Epithelial cell of prostate (primary cell): Measurements from ENCODE around the gene SLC6A7.
"Not testable (repeated sequence)": the region's sequence is repeated elsewhere in the genome, so short reads cannot be mapped to it uniquely, and the experiment has no call there.

Experiments used
- DNase-seq: peaks from one replicate; pipeline ENCODE4 v3.0.0-alpha.2; 2011; ENCODE audit warnings: low read depth, low spot score
- H3K27ac ChIP-seq: fragments of 450-650 bp; 2 replicates; pipeline ENCODE4 v1.5.1; 2017; ENCODE audit warnings: mild to moderate bottlenecking

The SLC6A7 gene

GRCh38 chr5:150236981-150237754 lies 47.3 kb downstream of the SLC6A7 start:
- H3K27ac ChIP-seq = no peak overlapping the region
- no peak for DNase-seq

GRCh38 chr5:150238646-150239045 lies 48.8 kb downstream of the SLC6A7 start:
- H3K27ac ChIP-seq = no peak overlapping the region
- no peak for DNase-seq

DNA sequence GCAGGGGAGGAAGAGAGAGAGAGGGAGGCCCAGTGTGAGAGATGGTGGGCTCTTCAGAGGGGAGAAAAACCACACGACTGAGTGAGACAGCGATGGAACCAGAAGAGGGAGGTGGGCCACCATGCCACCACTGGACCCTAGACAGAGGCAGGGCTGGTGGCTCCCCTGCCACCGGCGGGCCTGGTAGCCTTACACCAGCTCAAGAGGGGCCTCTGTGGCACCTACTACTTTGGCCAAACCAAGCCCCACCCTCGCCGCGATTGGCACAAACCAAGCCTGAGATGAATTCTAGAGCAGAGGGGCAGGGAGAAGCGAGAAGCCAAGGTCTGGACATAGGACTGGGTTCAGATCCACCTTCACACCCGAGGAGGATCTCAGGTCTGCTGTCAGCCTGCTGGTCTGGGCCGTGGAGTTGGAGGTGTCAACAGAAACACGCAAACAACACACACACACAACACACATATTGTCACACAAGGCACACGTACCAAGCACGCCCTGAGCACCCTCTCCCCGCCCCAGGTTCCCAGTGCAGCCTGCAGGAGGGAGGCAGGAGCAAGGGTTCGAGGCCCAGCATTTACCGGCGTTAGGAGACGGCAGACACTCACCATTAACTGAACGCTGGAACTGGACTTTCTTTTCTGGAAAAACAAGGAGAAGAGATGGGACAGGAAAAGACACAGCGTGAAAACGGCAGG lies 49.4 kb downstream of the SLC6A7 start:
- no peak for DNase-seq
- H3K27ac ChIP-seq = no peak overlapping the region

DNA sequence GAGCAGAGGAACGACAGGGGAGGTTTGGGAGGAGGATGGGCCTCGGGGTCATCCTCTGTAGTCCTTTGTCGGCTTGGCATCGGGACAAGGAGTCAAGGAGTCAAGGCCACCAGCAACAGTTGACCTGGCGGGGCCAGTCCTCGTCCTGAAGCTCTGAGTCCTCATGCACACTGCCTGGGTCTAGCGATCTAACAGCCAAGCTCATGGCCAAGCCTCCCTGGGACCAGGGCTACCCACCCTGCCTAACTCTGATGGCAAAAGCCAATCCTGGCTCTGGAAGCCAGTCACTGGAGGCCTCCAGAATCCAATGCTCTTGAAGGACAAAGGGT lies 49.9 kb downstream of the SLC6A7 start:
- no peak for DNase-seq
- no peak overlapping the region for H3K27ac ChIP-seq

GRCh38 chr5:150241298-150242160 lies 51.7 kb downstream of the SLC6A7 start:
- H3K27ac ChIP-seq = no peak overlapping the region

GRCh38 chr5:150242251-150242894 lies 52.5 kb downstream of the SLC6A7 start:
- no peak for DNase-seq
- H3K27ac ChIP-seq = no peak overlapping the region

More at GRCh38 chr5:150241298-150242160, 51.7 kb downstream of the SLC6A7 start:
- DNase-seq = no peak

DNA sequence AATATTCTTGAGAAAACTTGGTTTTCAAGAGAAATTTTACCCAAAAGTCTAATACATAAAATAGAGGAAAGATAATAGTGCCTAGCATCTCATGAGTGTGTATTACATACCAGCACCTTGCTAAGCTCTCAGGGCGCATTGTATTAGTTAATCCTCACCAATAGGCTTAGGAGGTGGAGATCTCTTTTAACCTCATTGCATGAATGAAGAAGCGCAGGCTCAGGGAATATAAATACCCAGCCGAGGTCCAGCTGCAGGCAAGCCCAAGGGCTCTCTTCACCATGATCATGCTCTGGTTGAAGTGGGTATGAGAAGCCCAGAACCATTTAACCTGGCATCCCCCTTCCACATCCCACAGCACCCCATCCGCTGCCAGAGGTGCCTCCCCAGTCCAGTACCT lies 53.7 kb downstream of the SLC6A7 start:
- no peak for DNase-seq
- no peak overlapping the region for H3K27ac ChIP-seq

DNA sequence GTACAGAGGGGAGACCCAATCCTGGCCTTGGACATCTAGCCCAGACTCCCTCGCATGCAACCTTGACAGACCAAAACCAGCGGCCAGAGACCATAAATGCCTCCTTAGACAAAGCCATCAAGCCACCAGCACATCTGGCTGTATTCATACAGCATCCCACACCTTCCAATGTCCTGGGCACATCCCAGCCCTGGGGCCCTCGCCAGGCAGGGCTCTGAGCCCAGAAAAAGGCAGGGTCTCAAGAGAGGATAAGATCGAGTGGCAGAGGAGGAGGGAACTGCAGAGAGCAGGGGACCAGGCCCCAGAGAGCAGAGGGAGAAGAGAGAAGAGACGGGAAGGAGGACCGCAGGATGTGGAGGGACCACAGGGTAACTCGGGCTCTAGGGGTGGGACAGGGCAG lies 54.3 kb downstream of the SLC6A7 start:
- DNase-seq = no peak

GRCh38 chr5:150245111-150245789 lies 55.4 kb downstream of the SLC6A7 start:
- H3K27ac ChIP-seq = no peak overlapping the region
- no peak for DNase-seq

More for the DNA sequence above, 54.3 kb downstream of the SLC6A7 start:
- no peak overlapping the region for H3K27ac ChIP-seq

DNA sequence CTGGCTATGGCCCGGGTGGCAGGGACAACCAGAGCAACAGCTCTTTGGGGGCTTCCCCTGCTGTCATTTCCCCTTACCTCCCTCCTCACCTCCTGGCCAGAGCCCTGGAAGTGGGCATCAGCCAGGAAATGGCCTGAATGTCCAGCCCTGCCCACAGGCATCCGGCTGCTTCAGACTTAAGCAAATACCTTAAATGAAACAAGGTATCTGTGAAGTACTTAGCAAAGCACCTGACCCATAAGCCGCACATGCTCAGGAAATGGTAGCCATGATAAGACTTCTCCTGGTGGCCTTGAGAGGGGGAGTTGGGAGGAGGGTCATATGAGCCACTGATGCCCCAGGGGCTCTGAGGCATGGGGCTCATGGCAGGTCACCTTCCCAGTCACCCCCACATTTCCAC lies 55.9 kb downstream of the SLC6A7 start:
- no peak for DNase-seq
- H3K27ac ChIP-seq = no peak overlapping the region

DNA sequence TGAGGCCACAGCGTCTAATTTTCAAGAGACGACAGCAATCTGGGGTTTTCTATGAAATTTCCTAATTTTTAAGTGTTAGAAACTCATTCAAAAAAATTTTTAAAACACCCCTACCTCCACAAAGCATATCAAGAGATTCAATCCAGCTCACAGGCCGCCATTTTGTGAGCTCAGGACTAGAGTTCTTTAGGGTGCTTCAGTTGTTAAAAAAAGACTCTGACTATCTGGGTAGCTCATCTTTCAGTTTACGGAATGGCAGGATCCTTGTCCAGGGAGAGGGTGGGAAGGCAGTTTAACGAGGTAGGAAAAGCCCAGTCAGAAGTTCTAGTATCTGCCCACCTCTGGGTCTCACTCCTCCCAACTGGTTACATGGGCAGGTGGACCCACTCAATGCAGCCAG lies 56.6 kb downstream of the SLC6A7 start:
- DNase-seq = no peak
- no peak overlapping the region for H3K27ac ChIP-seq

GRCh38 chr5:150246835-150247234 lies 57.0 kb downstream of the SLC6A7 start:
- no peak overlapping the region for H3K27ac ChIP-seq
- DNase-seq = no peak

- no peak for DNase-seq
Measured at GRCh38 chr5:150247726-150248125, 57.9 kb downstream of the SLC6A7 start.

DNA sequence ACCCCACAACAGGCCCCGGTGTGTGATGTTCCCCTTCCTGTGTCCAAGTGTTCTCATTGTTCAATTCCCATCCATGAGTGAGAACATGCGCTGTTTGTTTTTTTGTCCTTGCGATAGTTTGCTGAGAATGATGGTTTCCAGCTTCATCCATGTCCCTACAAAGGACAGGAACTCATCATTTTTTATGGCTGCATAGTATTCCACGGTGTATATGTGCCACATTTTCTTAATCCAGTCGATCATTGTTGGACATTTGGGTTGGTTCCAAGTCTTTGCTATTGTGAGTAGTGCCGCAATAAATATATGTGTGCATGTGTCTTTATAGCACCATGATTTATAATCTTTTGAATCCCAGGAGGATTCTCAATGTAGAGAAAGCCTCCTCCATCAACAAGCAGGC lies 58.6 kb downstream of the SLC6A7 start:
- H3K27ac ChIP-seq, DNase-seq: not testable (repeated sequence)

More at GRCh38 chr5:150247726-150248125, 57.9 kb downstream of the SLC6A7 start:
- no peak overlapping the region for H3K27ac ChIP-seq

GRCh38 chr5:150248946-150249345 lies 59.1 kb downstream of the SLC6A7 start:
- DNase-seq = no peak
- H3K27ac ChIP-seq = no peak overlapping the region

GRCh38 chr5:150249744-150250143 lies 59.9 kb downstream of the SLC6A7 start:
- DNase-seq = no peak
- no peak overlapping the region for H3K27ac ChIP-seq

GRCh38 chr5:150251504-150251903 lies 61.6 kb downstream of the SLC6A7 start:
- no peak for DNase-seq
- H3K27ac ChIP-seq = no peak overlapping the region

DNA sequence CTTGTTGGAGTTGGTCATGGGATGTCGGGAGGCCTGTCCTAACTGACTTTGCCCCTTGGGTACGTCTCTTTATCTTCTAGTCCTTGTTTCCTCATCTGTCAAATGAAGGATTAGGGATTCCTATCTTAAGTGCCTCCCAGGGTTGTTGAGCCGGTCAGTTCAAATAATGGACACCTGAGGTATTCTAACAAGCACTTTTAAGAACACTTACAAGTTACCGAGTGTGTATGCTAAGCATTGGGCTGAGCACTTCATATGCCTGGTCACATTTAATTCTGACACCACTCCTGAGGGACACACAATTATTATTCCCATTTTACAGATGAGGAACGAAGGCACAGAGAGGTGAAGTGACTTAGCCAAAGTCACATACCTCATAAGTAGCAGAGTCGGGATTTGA lies 62.6 kb downstream of the SLC6A7 start:
- DNase-seq = no peak
- no peak overlapping the region for H3K27ac ChIP-seq

DNA sequence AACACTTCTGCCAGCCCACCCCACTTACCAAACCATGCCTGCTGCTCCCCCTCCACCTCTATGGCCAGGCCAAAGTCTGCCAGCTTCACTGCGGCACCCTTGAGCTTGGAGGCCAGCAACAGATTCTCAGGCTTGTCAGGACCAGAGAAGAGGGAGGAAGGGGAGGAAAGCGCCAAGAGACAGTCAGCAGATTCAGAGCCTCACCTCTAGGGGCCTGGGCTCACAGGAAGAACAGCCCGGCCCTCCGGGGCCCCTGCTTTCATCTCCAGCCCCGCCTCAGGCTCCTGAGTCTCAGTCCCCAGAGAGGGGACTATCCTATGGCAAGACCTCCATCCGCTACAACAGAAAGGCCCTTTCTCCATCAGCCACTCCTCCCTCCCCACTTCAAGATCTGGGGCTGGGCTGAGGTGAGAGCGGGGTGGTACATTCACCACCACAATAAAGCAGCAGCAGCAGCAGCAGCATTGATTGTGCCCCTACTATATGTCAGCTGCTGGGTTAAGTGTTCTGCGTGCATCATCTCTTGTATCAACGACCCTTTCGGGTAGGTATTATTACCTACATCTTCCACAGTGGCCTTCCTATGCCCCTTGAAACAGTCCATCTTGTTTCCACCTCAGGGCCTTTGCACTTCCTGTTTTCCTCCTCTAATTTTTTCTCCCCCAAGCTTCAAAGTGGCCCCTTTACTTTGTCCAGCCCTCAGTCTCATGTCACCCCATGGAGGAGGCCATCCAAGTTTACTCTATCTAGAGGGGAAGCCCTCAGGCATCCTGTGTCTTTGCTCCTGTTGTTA lies 63.8 kb downstream of the SLC6A7 start:
- DNase-seq = no peak
- no peak overlapping the region for H3K27ac ChIP-seq
